Right renal pelvis (tissue), 4 donors: ENCODE measurements around the gene LTB. TPM values are rescaled to one million over a fixed set of nuclear protein-coding genes. Genes with fewer than 3 reads are reported as not detected.

ENCODE experiments used
- DNase-seq, 4 donors: peaks; one replicate each; pipeline ENCODE4 v3.0.0-alpha.2; 2013; ENCODE audit warnings: low read depth in 4 of 4, low spot score in 3 of 4, missing footprints in 1 of 4
- polyA plus RNA-seq, 4 donors: library from polyadenylated mRNA; unstranded; fragments of 120-200 nt; gene quantifications; one replicate each; pipeline ENCODE4 v1.2.1, GENCODE V29; 2013; ENCODE audit not compliant: insufficient read length in 4 of 4

Gene LTB
- polyA plus RNA-seq, 4 donors, result 1.0 to 2.3 (median 1.2) TPM

DNA sequence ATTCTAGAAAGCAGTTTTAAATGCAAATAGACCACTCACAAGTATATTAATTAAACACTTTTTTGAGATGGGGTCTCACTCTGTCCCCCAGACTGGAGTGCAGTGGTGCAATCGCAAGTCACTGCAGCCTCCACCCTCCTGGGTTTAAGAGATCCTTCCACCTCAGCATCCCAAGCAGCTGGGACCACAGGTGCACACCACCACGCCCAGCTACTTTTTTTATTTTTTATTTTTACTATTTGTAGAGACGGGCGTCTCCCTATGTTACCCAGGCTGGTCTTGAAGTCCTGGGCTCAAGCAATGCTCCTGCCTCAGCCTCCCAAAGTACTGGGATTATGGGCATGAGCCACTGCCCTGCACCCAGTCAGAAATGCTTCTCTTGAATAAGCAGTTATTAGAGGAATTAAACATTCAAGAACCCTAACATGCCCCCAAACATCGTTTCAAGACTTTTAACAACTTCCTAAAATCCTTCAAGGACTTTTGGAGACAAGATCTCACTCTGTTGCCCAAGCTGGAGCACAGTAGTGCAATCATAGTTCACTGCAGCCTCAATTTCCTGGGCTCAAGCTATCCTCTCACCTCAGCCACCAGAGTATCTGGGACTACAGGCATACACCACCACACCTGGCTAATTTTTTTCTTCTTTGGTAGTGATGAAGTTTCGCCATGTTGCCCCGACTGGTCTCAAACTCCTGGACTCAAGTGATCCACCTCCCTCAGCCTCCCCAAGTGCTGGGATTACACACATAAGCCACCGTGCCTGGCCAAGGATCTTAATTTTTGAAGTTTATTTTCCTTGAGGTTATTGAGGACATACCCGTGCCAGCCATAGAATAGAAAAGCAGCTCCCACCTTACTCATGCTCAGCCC is 50.2 kb downstream of the LTB start:
- DNase-seq, result no peak

DNA sequence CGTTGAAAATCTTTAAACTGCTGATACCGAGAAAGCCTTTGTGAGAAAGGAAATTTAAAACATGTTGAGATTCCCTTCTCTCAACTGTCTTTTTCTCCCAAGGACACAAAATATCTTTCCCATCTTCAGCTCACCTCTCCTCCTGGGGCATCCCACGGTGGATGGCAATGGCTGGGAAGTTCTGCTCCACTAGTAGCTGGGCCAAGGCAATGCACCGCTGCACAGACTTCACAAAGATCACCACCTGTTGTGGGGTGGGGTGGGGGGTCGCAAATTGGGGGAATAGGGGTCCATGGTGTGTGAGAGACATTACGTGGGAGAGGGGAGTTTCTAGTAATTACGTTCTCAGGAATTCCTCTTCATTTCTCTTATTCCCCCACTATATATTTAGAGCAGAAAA is 51.1 kb downstream of the LTB start:
- DNase-seq, result no peak

DNA sequence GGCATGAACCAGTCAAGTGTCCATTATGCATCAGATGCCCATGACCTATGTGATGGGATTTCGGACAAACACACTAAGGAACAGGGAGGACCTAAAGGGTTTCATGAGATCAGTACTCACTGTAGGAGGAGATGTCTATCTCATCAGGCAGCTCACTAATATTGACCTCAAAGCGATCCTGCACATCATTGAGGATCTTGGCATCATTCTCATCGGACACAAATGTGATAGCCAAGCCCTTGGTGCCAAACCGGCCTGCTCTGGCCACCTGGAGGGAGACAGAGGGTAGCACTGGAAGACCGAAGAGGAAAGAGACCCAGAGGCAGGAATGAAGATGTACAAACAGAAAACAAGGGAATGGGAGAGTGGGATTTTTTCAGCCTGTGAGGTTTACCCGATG is 51.6 kb downstream of the LTB start:
- no peak for DNase-seq

Other genes with a start within 250 kb of the LTB start
- 100 to 1,000 TPM; 110 to 214 (median 158) TPM for gene HLA-B, start 225.2 kb downstream of the LTB start, polyA plus RNA-seq
- 10 to 100 TPM in 1 of 4 donors, 1 to 10 TPM in 3; 3.3 to 12.2 (median 7.9) TPM for gene MICA, start 178.8 kb downstream of the LTB start, polyA plus RNA-seq
- 1 to 10 TPM in 3 of 4 donors, under 1 TPM in 1; 0.80 to 1.6 (median 1.4) TPM for gene MICB, start 84.3 kb downstream of the LTB start, polyA plus RNA-seq
- gene MCCD1, start 53.5 kb downstream of the LTB start, polyA plus RNA-seq, result 10 to 100 TPM; 14.0 to 27.9 (median 20.6) TPM
- 100 to 1,000 TPM; 498 to 550 (median 542) TPM for gene DDX39B, start 40.4 kb downstream of the LTB start, polyA plus RNA-seq
- 10 to 100 TPM in 1 of 4 donors, 1 to 10 TPM in 3; 6.4 to 11.8 (median 7.3) TPM for gene ATP6V1G2, start 35.8 kb downstream of the LTB start, polyA plus RNA-seq
- 10 to 100 TPM; 19.1 to 27.4 (median 20.8) TPM for gene NFKBIL1, start 34.8 kb downstream of the LTB start, polyA plus RNA-seq
- gene LTA, start 10.1 kb downstream of the LTB start, polyA plus RNA-seq, result under 1 TPM; 0.22 to 0.45 (median 0.34) TPM
- under 1 TPM; 0.08 to 0.28 (median 0.16) TPM for gene TNF, start 6.9 kb downstream of the LTB start, polyA plus RNA-seq
- gene LST1, start 3.9 kb upstream of the LTB start, polyA plus RNA-seq, result 1 to 10 TPM; 3.8 to 7.0 (median 4.7) TPM
- gene NCR3, start 10.6 kb upstream of the LTB start, polyA plus RNA-seq, result under 1 TPM in 1 of 4 donors, not detected in 3; 0.25 TPM
- gene AIF1, start 32.8 kb upstream of the LTB start, polyA plus RNA-seq, result 10 to 100 TPM; 73.2 to 86.0 (median 82.3) TPM
- 100 to 1,000 TPM; 158 to 215 (median 172) TPM for gene PRRC2A, start 38.3 kb upstream of the LTB start, polyA plus RNA-seq
- gene BAG6, start 70.2 kb upstream of the LTB start, polyA plus RNA-seq, result 100 to 1,000 TPM; 236 to 267 (median 247) TPM
- 100 to 1,000 TPM in 3 of 4 donors, 10 to 100 TPM in 1; 91.2 to 139 (median 117) TPM for gene APOM, start 73.5 kb upstream of the LTB start, polyA plus RNA-seq
- 10 to 100 TPM; 20.0 to 22.5 (median 20.7) TPM for gene C6orf47, start 78.4 kb upstream of the LTB start, polyA plus RNA-seq
- 10 to 100 TPM; 25.6 to 28.8 (median 26.0) TPM for gene GPANK1, start 82.6 kb upstream of the LTB start, polyA plus RNA-seq
- gene CSNK2B, start 83.7 kb upstream of the LTB start, polyA plus RNA-seq, result 100 to 1,000 TPM; 237 to 255 (median 246) TPM
- gene LY6G5B, start 87.6 kb upstream of the LTB start, polyA plus RNA-seq, result 10 to 100 TPM; 14.0 to 21.3 (median 15.2) TPM
- 1 to 10 TPM; 2.4 to 3.3 (median 2.7) TPM for gene LY6G5C, start 98.6 kb upstream of the LTB start, polyA plus RNA-seq
- gene ABHD16A, start 120.9 kb upstream of the LTB start, polyA plus RNA-seq, result 10 to 100 TPM; 52.5 to 62.6 (median 52.9) TPM
- 1 to 10 TPM in 1 of 4 donors, under 1 TPM in 3; 0.33 to 1.0 (median 0.80) TPM for gene LY6G6F, start 124.4 kb upstream of the LTB start, polyA plus RNA-seq
- gene LY6G6D, start 132.9 kb upstream of the LTB start, polyA plus RNA-seq, result under 1 TPM in 1 of 4 donors, not detected in 3; 0.82 TPM
- gene LY6G6C, start 139.3 kb upstream of the LTB start, polyA plus RNA-seq, result under 1 TPM in 3 of 4 donors, not detected in 1; 0.28 to 0.43 (median 0.40) TPM
- gene MPIG6B, start 140.9 kb upstream of the LTB start, polyA plus RNA-seq, result 1 to 10 TPM in 3 of 4 donors, under 1 TPM in 1; 0.96 to 3.8 (median 1.2) TPM
- 100 to 1,000 TPM; 148 to 230 (median 168) TPM for gene DDAH2, start 146.9 kb upstream of the LTB start, polyA plus RNA-seq
- 100 to 1,000 TPM; 290 to 327 (median 297) TPM for gene CLIC1, start 154.1 kb upstream of the LTB start, polyA plus RNA-seq
- gene MSH5, start 157.6 kb upstream of the LTB start, polyA plus RNA-seq, result 10 to 100 TPM; 18.3 to 25.7 (median 20.5) TPM
- 1 to 10 TPM; 2.7 to 9.2 (median 5.6) TPM for gene SAPCD1, start 180.2 kb upstream of the LTB start, polyA plus RNA-seq
- 10 to 100 TPM in 1 of 4 donors, 1 to 10 TPM in 3; 7.1 to 10.4 (median 8.7) TPM for gene VWA7, start 194.9 kb upstream of the LTB start, polyA plus RNA-seq
- 10 to 100 TPM; 56.8 to 59.8 (median 59.0) TPM for gene VARS1, start 213.3 kb upstream of the LTB start, polyA plus RNA-seq
- gene LSM2, start 224.5 kb upstream of the LTB start, polyA plus RNA-seq, result 10 to 100 TPM; 82.9 to 92.5 (median 84.0) TPM
- gene HSPA1L, start 232.9 kb upstream of the LTB start, polyA plus RNA-seq, result 1 to 10 TPM; 3.8 to 4.8 (median 4.0) TPM
- 100 to 1,000 TPM in 2 of 4 donors, 10 to 100 TPM in 2; 93.4 to 143 (median 105) TPM for gene HSPA1A, start 233.1 kb upstream of the LTB start, polyA plus RNA-seq
- gene HSPA1B, start 245.3 kb upstream of the LTB start, polyA plus RNA-seq, result 100 to 1,000 TPM; 106 to 189 (median 147) TPM